GM23248 (cell line): ENCODE results near the gene GALNS.

Source experiments
- EZH2 ChIP-seq: fragments of 200-600 bp; sonication (generic); IDR thresholded peaks from 2 replicates; pipeline ENCODE4 v1.6.1; 2018; ENCODE audit warnings: antibody characterized with exemption, mild to moderate bottlenecking; ENCODE audit not compliant: insufficient read depth, poor library complexity, severe bottlenecking
- EZH2phosphoT487 ChIP-seq: fragments of 200-600 bp; sonication (generic); IDR thresholded peaks from 2 replicates; pipeline ENCODE4 v1.6.1; 2018; ENCODE audit warnings: antibody characterized with exemption, moderate library complexity, mild to moderate bottlenecking, low read depth; ENCODE audit not compliant: insufficient read depth

- TF ChIP-seq EZH2, result no peak
- no peak for TF ChIP-seq EZH2phosphoT487
Observed at GRCh38 chr16:88778271-88778525, 78.5 kb downstream of the GALNS start.
